ENCODE results near the gene POLR1B. TPM values are rescaled to one million over a fixed set of nuclear protein-coding genes. Genes with fewer than 3 reads are reported as not detected.

POLR1B gene
- polyA plus RNA-seq, 1 of the 3 experiments (the other 2 are of a cell fraction) = 13.4 TPM

- TF ChIP-seq IRF3 (IDR thresholded peaks at IDR 0.05; ENCODE audit: low read depth, low read length) (no peak), RCOR1 (IDR thresholded peaks at IDR 0.05; ENCODE audit: low read length) (no peak), USF1 (IDR thresholded peaks at IDR 0.05; ENCODE audit: borderline replicate concordance, low read depth) (no peak)
Measured at GRCh38 chr2:112540906-112541305, 1.4 kb upstream of the POLR1B start (continued).

- POLR2A ChIA-PET = no interaction called here
- Histone ChIP-seq H3K4me3 (ENCODE audit: low read depth in 2 of 2, low read length in 1 of 2) (peak overlapping the region; percentile 97 to 99), H3K9me2 (no peaks in the 10 kb centered on the region), H3K4me1 (ENCODE audit: control insufficient read depth in 1 of 2, insufficient read depth in 2 of 2, low read depth in 1 of 2, low read length in 1 of 2) (peaks cover 3 to 5% of the 10 kb centered on the region in 2 experiments; a peak in 2 of 4 replicates), H3F3A (replicated peaks; ENCODE audit: insufficient read depth) (peaks cover 11% of the 10 kb centered on the region), H3K9ac (peak overlapping the region; percentile 82), H3K27me3 (ENCODE audit: insufficient read depth) (no peaks in the 10 kb centered on the region), H3K36me3 (replicated peaks in 1 of 2; ENCODE audit: control insufficient read depth in 1 of 2, insufficient read depth in 2 of 2, low read length in 1 of 2) (peaks cover 0 to 8% of the 10 kb centered on the region in 2 experiments), H3K79me2 (ENCODE audit: insufficient read depth) (peaks cover 42% of the 10 kb centered on the region), H4K20me1 (ENCODE audit: insufficient read depth) (0 out of 2 replicates have a peak, but pooled peaks cover 4% of the 10 kb centered on the region), H3K27ac (ENCODE audit: low read depth in 2 of 2, low read length in 1 of 2) (peak overlapping the region; percentile 79 to 98), H2AFZ (ENCODE audit: low read depth) (peak overlapping the region; percentile 84), H3K4me2 (peak overlapping the region; percentile 90), H3K9me3 (no peaks in the 10 kb centered on the region)
- WGBS (ENCODE audit: low lambda C conversion rate) = 17% methylated on average over 27 of the region's 34 CpGs
- DNase-seq = peak; percentile 88
- CTCF ChIA-PET = interaction anchor here (0.8 to 2.8 kb wide), 4 partner anchors 51 to 61 kb away, joined by 3 to 15 read pairs (median 4); no protein-coding TSS in a partner anchor
- TF ChIP-seq YY1 (IDR thresholded peaks at IDR 0.05; ENCODE audit: low read depth) (0 out of 2 replicates have a peak, but pooled peaks have one; percentile 17), CHD2 (IDR thresholded peaks at IDR 0.05; ENCODE audit: low read length, partially characterized antibody) (no peak), RFX5 (IDR thresholded peaks at IDR 0.05; ENCODE audit: low read length) (no peak), FOXM1 (IDR thresholded peaks at IDR 0.05; ENCODE audit: low read depth) (no peak), GATA2 (CRISPR knock-in tag; IDR thresholded peaks at IDR 0.05) (no peak), TCF12 (IDR thresholded peaks at IDR 0.05) (no peak), RCOR1 (IDR thresholded peaks at IDR 0.05; ENCODE audit: low read length) (no peak; the same call in 1 of the 2 replicates), EP300 (IDR thresholded peaks at IDR 0.05; ENCODE audit: borderline replicate concordance in 1 of 2, low read depth in 1 of 2, low read length in 1 of 2) (no peak), PBX3 (IDR thresholded peaks at IDR 0.05) (0 out of 2 replicates have a peak, but pooled peaks have one; percentile 5), RAD21 (IDR thresholded peaks at IDR 0.05; ENCODE audit: low read length) (no peak), TEAD4 (IDR thresholded peaks at IDR 0.05; ENCODE audit: borderline replicate concordance, insufficient read depth) (no peak), MAX (IDR thresholded peaks at IDR 0.05; ENCODE audit: low read depth) (no peak), SIN3A (IDR thresholded peaks at IDR 0.05; ENCODE audit: borderline replicate concordance, low read depth, low read length) (0 out of 2 replicates have a peak, but pooled peaks have one; percentile 50), TAF1 (IDR thresholded peaks at IDR 0.05; ENCODE audit: borderline replicate concordance, low read depth, low read length) (peak; percentile 56; the same call in 1 of the 2 replicates), RXRA (IDR thresholded peaks at IDR 0.05; ENCODE audit: borderline replicate concordance, low read depth) (no peak), JUND (IDR thresholded peaks at IDR 0.05) (no peak), USF1 (IDR thresholded peaks at IDR 0.05; ENCODE audit: borderline replicate concordance, low read depth) (no peak), SMC3 (IDR thresholded peaks at IDR 0.05; ENCODE audit: low read depth, low read length) (no peak), NFIC (IDR thresholded peaks at IDR 0.05; ENCODE audit: borderline replicate concordance) (no peak), IRF3 (IDR thresholded peaks at IDR 0.05; ENCODE audit: low read depth, low read length) (no peak)
Measured at GRCh38 chr2:112541315-112542122, 746 bp upstream of the POLR1B start.
